BE2C (cell line): ENCODE results near the gene CLEC6A. TPM values are rescaled to one million over a fixed set of nuclear protein-coding genes. Genes with fewer than 3 reads are reported as not detected.
"Not testable (repeated sequence)": the region's sequence is repeated elsewhere in the genome, so short reads cannot be mapped to it uniquely, and the experiment has no call there.

Source experiments
- DNase-seq: peaks from one replicate; pipeline ENCODE4 v3.0.0-alpha.2; 2020
- H3K27me3 ChIP-seq: fragments of 250-450 bp; sonication (Bioruptor Pico); 2 replicates; pipeline ENCODE4 v1.5.1; 2020; ENCODE audit warnings: mild to moderate bottlenecking
- H3K36me3 ChIP-seq: fragments of 250-450 bp; sonication (Bioruptor Pico); 2 replicates; pipeline ENCODE4 v1.5.1; 2020; ENCODE audit warnings: mild to moderate bottlenecking
- H3K4me1 ChIP-seq: fragments of 250-450 bp; sonication (Bioruptor Pico); 2 replicates; pipeline ENCODE4 v1.5.1; 2020
- H3K4me3 ChIP-seq: 2 replicates; pipeline ENCODE4 v1.5.1; 2011; ENCODE audit warnings: low read depth, low read length
- H3K9me3 ChIP-seq: fragments of 250-450 bp; sonication (Bioruptor Pico); 2 replicates; pipeline ENCODE4 v1.5.1; 2020
- polyA plus RNA-seq: library from polyadenylated mRNA; unstranded; fragments of >200 nt; gene quantifications from one replicate; pipeline ENCODE4 v1.2.1, GENCODE V29; 2012; ENCODE audit warnings: low read depth, missing spikeins; ENCODE audit not compliant: insufficient read length, insufficient read depth
- TF ChIP-seq, protein P1 (sequence below): IDR thresholded peaks from 2 replicates; pipeline ENCODE4 v1.5.1; 2012; ENCODE audit warnings: mild to moderate bottlenecking, low read depth, low read length

Gene CLEC6A
- polyA plus RNA-seq: not detected

DNA sequence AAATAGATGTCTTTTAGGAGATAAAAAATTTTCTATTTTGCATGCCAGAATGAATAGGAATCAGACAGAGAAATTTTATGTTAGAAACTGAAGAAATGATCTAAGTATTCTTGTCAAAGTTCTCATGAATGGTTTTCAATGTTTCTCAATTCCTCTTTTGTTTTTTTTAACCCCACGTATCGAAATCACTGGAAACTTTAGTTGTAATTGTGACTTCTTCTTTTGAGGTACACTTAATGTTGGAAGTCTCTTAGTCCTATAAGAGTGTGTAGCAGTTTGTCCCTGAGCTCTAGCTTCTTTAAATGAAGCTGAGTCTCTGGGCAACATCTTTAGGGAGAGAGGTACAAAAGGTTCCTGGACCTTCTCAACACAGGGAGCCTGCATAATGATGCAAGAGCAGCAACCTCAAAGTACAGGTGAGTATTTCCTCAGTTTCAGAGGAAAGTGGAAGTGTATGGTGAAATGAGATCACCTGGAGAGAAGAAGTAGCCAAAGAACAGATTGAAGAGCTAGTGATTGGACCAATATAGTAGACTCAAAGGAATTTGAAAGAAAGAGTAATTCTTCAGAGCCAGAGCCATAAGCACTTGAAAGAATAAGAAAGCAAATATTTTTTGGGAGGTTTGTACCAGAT, at the start of gene CLEC6A:
Gene CLEC6A (plus strand): TSS at position 236 of the 634 bp plus-strand sequence. CDS start 150 bp downstream, at position 386.
- TF ChIP-seq, protein P1, sequence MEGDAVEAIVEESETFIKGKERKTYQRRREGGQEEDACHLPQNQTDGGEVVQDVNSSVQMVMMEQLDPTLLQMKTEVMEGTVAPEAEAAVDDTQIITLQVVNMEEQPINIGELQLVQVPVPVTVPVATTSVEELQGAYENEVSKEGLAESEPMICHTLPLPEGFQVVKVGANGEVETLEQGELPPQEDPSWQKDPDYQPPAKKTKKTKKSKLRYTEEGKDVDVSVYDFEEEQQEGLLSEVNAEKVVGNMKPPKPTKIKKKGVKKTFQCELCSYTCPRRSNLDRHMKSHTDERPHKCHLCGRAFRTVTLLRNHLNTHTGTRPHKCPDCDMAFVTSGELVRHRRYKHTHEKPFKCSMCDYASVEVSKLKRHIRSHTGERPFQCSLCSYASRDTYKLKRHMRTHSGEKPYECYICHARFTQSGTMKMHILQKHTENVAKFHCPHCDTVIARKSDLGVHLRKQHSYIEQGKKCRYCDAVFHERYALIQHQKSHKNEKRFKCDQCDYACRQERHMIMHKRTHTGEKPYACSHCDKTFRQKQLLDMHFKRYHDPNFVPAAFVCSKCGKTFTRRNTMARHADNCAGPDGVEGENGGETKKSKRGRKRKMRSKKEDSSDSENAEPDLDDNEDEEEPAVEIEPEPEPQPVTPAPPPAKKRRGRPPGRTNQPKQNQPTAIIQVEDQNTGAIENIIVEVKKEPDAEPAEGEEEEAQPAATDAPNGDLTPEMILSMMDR: no peak
- no peak within 1 kb of the TSS for H3K4me3 ChIP-seq
- no peaks in the 10 kb centered on the region for H3K9me3 ChIP-seq
- peaks cover 4% of the 10 kb centered on the region; the same call in 1 of the 2 replicates for H3K27me3 ChIP-seq
- no peak for DNase-seq
- H3K36me3 ChIP-seq: no peaks in the 10 kb centered on the region
- H3K4me1 ChIP-seq: no peaks in the 10 kb centered on the region

DNA sequence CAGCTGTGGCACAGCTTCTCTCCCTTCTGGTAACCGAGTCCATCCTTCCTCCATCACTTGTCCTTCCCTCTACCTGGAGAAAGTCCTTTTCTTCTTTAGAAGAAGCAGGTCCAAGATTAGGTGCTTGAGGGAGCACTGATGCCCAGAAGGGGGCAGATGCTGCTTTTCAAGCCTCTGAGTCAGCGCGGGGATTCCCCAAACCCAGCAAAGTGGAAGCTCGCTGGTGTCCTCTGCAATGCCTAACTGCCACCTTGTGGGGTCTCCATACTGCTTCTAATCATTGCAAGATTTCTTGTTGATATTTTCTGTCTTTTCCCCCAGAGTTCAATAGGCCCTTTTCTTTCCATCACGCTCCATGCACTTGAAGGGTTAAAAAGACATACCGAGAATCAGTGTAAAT, 36.2 kb upstream of the CLEC6A start:
- not testable (repeated sequence) for H3K4me3 ChIP-seq, H3K4me1 ChIP-seq, H3K9me3 ChIP-seq, DNase-seq, H3K27me3 ChIP-seq, H3K36me3 ChIP-seq

DNA sequence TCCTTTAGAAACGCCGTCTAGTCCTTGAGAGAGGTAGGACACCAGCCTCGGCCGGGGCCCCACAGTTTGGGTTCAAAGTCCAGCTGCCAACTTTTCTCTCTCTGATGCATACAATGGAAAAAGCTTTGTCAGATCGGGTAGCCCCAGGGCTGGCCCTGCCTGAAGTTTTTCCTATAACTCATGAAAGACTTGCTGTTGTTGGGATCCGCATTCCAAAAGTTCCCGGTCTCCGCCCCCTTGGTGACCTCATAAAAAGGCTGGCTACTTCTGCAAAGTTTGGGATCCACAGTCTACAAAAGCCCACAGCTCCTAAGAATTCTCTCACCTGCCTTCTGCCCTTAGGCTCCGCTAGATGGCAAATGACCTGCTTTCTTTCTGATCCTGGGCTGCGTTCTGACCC, 35.3 kb upstream of the CLEC6A start:
- Histone ChIP-seq H3K9me3 (no peaks in the 10 kb centered on the region), H3K27me3 (no peaks in the 10 kb centered on the region), H3K4me3 (no peak overlapping the region), H3K36me3 (no peaks in the 10 kb centered on the region), H3K4me1 (no peaks in the 10 kb centered on the region)
- no peak for DNase-seq
- TF ChIP-seq, protein P1: no peak

DNA sequence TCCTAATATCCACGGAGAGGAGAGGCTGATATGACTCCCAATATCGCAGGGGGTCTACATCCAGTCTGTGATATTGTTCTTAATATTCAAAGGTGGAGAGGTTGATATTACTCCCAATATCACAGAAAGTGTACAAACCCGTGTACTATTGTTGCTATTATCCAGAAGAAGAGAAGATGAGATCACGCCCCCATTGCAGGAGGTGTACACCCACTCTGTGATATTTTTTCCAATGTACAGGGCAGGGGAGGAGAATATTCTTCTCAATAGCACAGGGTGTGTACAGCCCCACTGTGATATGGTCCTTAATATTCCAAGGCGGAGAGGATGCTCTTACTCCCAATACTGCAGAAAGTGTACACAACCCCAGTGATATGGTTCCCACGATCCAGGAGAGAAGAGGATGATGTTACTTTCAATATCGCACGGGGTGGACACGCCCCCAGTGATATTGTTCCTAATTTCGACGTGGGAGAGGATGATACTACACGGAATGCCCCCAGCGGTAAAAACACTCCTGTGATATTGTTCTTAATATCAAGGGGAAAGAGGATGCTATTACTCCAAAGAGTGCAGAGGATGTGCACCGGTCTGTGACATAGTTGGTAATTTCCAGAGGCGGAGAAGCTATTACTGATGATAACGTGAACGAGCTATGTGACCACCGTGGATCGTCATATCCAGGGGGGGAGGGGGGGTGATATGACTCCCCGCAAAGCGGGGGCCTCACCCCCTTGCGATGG, 11.1 kb upstream of the CLEC6A start:
- H3K36me3 ChIP-seq, H3K9me3 ChIP-seq, H3K4me3 ChIP-seq, H3K4me1 ChIP-seq, DNase-seq, H3K27me3 ChIP-seq: not testable (repeated sequence)

DNA sequence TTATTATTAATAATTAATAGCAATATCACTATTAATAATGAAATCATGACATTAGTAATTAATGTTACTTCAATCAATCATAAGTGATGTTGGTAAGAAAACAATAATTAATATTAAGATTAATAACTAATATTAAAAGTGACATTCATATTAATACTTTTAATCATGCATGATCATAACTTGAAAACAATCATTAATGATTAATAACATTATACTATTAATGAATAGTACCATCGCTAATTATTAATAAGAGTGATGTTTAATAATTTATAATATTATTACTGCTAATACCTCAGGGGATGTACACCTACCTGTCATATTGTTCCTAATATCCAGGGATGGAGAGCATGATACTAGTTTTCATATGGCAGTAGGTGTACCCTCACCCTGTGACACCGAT, 10.0 kb upstream of the CLEC6A start:
- TF ChIP-seq, protein P1: no peak
- Histone ChIP-seq H3K27me3 (0 out of 2 replicates have a peak, but pooled peaks cover 3% of the 10 kb centered on the region), H3K4me1 (no peaks in the 10 kb centered on the region), H3K9me3 (no peaks in the 10 kb centered on the region), H3K4me3 (no peak overlapping the region), H3K36me3 (no peaks in the 10 kb centered on the region)
- DNase-seq: no peak

GRCh38 chr12:8446642-8447547, 8.9 kb upstream of the CLEC6A start:
- no peaks in the 10 kb centered on the region for H3K9me3 ChIP-seq
- no peak overlapping the region for H3K4me3 ChIP-seq
- TF ChIP-seq, protein P1: no peak
- DNase-seq: no peak
- no peaks in the 10 kb centered on the region for H3K36me3 ChIP-seq
- no peaks in the 10 kb centered on the region for H3K4me1 ChIP-seq
- 0 out of 2 replicates have a peak, but pooled peaks cover 3% of the 10 kb centered on the region for H3K27me3 ChIP-seq
